Globus pallidus (tissue), 1 donor: ENCODE data around the gene CAPN5.

Experiments used
- DNase-seq: peaks from one replicate; pipeline ENCODE4 v3.0.0-alpha.2; 2015; ENCODE audit warnings: low spot score

CAPN5 gene

GRCh38 chr11:77065878-77066228, 918 bp upstream of the CAPN5 start:
- DNase-seq: no peak

GRCh38 chr11:77067861-77068443, 1.2 kb downstream of the CAPN5 start:
- DNase-seq: no peak

- DNase-seq: no peak
Measured at GRCh38 chr11:77068457-77069335, 1.9 kb downstream of the CAPN5 start.

DNA sequence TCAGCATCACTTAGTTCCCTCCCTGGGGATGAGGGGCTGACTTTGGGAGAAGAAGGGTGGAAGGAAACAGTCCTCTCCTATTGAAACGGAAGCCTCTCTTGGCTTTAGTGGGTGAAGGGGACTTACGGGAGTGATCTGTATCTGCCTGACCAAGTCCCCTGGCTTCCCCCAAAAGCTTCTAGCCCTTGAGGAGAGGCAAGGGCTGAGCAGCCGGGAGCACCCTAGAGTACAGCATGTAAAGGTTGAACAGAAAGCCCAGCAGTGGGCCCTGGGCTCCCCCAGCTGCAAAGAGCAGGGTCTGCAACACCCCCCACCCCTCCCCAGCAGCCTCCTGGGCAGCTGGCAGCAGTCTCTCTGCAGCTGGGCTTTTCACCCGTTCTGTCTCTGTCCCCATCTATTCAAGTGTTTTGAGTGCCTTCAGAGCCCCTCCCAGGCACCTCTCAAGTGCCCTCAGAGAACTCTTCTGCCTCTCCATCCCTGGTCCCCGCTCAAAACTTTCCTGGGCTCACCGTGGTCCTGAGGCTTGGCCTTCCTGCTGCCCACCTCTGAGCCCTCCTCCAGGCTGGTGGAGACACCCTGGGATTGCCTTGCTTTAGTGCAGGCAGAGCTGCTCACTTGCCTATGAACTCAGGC, 2.7 kb downstream of the CAPN5 start:
- no peak for DNase-seq

DNA sequence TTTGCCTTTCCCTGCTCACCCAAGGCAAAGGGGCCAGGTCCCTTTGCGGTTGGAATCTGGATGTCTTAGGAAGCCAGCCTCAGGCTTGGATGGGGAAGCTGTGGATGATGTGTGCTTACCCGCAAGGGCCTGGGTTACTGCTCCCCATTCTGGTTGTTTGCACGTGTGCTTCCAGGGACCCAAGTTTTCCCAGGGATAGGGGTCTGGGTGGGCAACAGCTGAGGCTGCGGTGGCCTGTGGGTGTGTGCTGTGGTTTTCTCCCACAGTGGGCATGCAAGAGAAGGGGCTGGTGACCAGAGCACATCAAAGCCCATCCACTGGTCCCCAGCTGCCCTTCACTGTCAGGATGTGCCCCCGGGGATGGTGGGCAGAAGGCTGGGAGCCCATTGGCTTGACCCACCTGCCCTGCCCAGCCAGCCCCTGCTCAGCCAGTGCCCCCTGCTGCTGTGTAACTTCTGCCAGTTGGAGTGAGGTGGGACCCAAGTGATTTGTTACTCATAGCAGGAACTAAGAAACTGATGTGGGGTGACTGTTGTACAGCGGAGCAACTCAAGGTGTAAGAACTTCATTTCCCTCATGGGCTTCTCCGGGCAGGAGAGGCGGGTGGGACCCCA, 3.3 kb downstream of the CAPN5 start:
- DNase-seq: no peak

DNA sequence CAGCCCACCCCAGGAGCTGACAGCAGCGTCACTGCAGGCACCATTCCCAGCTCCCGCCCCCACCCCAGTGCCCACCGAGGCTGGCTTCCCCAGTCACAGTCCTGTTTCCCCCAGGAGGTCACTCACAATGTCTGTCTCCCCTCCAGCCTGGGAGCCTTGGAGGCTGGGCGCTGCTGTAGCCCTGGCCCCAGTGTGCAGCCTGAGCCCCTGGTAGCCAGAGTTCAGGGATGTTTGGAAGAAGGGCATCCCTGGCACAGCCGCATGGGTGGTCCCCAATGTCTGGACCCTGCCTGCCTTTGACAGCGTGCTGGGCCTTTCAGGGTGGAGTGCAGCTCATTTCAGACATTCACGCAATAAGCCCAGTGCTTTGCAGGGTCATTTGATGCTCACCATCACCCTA, 4.3 kb downstream of the CAPN5 start:
- no peak for DNase-seq

GRCh38 chr11:77071671-77072605, 5.2 kb downstream of the CAPN5 start:
- DNase-seq: no peak

- no peak for DNase-seq
Measured at GRCh38 chr11:77072851-77073327, 6.1 kb downstream of the CAPN5 start.

DNA sequence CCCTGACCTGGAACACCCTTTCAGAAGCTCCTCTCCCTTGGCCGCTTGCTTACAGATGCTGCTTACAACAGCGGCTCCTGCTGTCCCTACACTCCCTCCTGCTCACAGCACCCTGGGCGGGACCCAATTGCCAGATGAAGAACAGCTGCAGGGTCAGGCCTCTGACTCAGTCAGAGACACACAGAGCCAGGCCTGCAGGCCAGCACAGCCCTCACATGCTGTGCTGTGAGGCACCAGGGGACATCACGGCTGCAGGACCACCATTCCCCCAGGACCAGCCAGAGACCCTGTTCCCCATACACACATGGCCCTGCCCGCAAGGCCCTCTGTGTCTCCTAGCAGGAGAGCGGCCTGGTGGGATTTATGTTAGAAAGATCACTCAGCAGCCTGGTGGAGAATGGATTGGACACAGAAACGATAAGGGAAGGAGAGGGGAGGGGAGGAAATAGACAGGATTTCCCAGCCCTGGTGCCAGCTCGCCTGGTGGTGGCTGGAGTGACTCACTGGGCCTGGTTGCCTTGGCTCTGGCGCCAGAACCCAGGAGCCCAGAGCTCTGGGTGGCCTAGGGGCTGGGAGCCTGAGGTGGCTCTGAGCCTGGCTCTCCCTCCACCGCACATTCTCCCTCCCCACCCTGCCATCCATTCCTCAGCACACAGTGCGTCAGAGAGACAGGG, 6.7 kb downstream of the CAPN5 start:
- DNase-seq: peak; percentile 70

DNA sequence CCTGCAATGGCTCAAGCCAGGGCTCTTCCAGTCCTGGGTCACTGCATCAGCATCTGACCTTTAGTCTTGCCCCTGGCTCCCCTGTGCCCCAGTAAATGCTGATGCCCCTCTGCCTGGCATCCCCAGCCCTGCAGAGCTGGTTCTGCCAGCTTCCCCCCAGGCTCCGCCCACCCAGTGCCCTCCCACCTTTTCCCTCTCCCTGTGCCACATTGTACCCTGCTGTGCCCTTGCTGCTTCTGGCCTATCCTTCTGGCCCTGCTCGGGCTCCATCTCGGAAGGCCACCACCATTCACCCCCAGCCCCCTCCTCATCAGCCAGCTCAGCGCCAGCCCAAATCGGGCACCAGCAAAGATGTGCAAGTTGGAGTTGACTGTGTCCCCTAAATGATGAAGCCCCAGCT, 7.4 kb downstream of the CAPN5 start:
- DNase-seq: no peak

DNA sequence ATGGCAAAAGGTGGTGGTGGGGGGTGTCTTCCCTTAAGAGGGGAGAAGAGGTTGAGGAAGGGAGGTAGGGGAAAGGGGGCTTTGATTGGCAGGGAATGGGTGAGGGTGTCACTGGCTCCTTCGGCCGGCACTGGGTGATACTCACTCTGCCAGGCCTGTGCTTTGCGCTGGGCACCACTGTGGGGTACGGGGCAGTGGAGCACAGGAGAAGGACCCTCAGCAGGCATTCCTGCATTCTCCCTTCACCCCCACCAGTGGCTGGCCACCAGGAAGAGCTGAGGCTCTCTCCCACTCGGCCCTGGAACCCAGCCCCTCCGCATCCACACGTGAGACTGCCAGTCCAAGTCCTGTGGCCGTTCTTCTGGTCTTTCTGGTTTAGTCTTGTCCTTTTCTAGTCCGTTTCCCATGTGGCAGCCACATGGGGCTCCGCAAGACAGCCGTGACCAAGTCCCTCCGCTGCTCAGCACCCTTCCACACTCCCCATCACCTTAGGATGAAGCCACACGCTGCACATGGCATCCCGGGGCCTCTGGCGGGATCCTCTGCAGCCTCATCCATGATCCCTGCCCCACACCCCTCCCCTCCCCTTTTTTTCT, 8.0 kb downstream of the CAPN5 start:
- DNase-seq: no peak

GRCh38 chr11:77075425-77075905, 8.7 kb downstream of the CAPN5 start:
- no peak for DNase-seq

DNA sequence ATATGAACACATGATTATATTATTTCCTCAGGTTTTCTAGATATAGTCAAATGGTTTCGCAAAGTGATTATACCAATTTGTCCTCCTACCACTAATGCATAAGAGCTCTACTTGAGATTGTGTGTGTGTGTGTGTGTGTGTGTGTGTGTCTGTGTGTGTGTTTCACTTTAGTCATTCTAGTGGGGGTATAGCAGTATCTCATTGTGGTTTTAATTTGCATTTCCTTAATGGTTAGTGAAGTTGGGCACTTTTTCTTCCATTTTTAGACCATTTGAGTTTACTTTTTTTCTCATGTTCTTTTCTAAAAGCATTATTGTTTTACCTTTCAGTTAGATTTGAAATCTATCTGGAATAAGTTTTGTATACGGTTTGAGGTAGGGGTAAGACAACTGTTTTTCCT, 12.9 kb downstream of the CAPN5 start:
- DNase-seq: no peak

DNA sequence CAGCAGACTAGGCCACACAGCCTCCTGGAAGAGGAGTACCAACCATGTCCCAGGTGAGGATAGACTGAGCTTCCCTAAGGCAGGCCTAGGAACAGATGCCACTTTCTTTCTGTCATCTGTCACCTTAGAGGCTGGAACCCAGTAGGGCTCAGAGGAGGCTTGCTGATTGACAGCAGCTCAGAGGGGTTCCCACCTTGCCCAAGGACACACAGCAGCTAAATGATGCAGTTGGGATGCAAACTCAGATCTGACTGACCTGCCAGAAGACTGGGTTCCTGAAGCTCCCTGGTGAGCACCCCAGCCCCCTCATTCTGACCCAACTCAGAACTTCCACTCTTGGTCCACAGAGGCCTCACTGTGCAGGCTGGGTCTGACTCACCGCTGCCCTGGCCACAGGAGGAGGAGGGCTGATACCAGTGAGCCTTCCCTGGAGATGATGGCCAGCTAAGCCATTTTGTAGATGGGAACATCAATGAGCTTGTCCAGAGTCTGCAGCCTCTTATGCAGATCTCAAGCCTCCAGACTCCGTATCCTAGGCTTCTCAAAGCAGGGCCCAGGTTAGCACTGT, 14.0 kb downstream of the CAPN5 start:
- no peak for DNase-seq

DNA sequence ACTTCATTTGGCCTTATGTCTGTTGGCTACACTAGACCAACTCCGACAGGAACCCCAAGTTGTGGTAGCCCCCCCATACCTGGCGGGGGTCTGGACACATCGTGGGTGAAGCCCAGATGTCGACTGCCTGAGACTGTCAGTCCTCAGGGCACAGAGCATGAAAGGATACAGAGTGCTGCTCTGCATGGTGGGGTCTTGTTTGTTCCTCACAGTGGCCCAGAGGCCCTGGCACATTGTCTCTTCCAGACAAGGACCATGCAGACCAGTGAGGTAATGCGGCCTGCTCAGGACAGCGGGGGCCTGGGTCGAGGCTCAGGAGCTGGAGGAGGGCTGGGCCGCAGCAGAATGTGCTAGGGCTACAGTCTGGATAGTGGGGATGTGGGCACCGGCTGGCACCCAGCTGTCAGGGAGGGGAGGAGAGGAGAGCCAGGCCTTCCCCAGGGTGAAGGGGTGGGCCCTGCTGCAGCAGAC, 14.6 kb downstream of the CAPN5 start:
- no peak for DNase-seq

- no peak for DNase-seq
Measured at GRCh38 chr11:77081976-77082836, 15.4 kb downstream of the CAPN5 start.

DNA sequence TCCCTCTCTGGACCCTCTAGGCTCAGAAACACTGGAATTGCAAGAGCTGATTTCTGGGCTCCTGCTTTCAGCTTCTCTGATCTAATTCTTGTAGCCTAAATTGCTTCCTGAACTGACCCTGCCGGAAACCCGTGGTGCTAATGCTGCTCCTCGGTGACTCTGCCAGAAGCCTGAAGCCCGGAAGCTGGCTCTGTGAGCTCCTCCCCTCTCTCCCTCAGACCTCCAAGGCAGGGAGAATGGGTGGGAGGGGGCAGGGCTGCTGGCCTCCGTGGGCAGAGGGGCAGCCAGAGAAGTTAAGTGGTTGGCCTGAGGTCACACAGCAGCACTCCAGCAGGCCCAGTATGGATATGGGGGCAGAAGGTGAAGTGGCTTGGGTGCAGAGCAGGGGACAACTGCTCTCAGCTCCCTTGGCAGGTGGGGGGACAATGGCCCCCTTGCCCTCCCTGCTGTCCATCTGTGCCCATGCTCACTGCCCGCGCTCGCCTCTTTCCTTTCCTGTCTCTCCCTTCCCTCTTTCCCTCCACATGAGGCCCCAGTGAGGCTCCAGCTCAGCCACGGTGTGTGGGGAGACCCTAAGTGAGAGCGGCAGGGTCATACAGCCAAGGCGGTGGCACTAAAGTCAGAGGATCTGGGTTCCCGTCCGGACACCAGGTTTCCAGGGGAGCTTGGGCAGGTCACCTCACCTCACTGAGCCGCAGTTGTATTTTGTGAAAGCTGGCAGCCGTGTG, 16.2 kb downstream of the CAPN5 start:
- DNase-seq: no peak

DNA sequence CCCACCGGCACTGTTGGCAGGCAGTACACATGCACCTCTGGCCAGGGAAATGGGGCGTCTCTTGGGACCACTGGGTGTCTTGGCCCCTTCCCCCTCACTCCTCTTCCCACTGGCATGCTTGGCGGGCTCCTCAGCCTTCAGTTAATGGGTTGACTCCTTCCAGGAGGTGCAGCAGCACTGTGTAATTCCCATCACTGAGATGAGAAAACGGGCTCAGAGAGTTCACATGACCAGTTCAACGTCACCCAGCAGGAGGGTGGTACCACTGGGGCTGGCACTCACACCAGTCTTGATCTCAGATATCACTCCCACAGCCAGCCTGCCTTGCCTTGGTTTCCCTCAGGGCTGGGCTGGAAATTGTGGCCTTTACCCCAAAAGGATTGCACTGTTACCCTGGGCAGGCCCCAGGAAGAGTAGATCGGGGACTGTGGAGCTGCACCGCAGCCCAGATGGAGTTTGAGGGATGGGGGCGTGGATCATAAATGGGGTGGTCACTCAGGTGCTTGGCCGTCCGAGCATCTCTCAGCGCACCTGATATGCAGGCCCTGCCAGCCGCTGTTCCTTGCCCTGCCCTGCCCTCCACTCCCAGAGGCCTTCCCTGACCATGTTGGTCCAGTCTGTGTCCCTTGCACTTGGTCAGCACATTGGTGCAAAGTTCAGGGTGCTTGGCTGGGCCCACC, 16.9 kb downstream of the CAPN5 start:
- no peak for DNase-seq
